Heart left ventricle (tissue), 16 donors: ENCODE data around the gene SLC26A11. TPM values are rescaled to one million over a fixed set of nuclear protein-coding genes. Genes with fewer than 3 reads are reported as not detected.
A peak's percentile ranks its signal among the peaks of the same experiment; 100 is the strongest.

Experiments
- ATAC-seq, 4 donors: fragments of 200-7000 bp; cut with Tn5 transposase; one replicate each; pipeline ENCODE4 v1.9.1; 2020 to 2022; ENCODE audit warnings: moderate library complexity in 4 of 4, mild to moderate bottlenecking in 3 of 4, moderate number of reproducible peaks in 1 of 4
- DNase-seq, 5 donors: peaks; one replicate each; pipeline ENCODE4 v3.0.0-alpha.2; 2020
- H3K27ac ChIP-seq, 12 donors: fragments of 200-600 bp; sonication (generic) in 4 of 12; one replicate each; pipeline versions ENCODE4 v1.5.0 to v1.8.0; 2016 to 2022; ENCODE audit warnings: mild to moderate bottlenecking in 2 of 12
- H3K27me3 ChIP-seq, 9 donors: fragments of 200-600 bp; sonication (generic) in 2 of 9; one replicate each; pipeline versions ENCODE4 v1.5.1 to v1.8.0; 2016 to 2022; ENCODE audit warnings: mild to moderate bottlenecking in 3 of 9
- H3K36me3 ChIP-seq, 9 donors: fragments of 200-600 bp; sonication (generic) in 2 of 9; one replicate each; pipeline versions ENCODE4 v1.5.0 to v1.8.0; 2018 to 2022; ENCODE audit warnings: mild to moderate bottlenecking in 2 of 9
- H3K4me1 ChIP-seq, 12 donors: fragments of 200-600 bp; sonication (generic) in 4 of 12; one replicate each; pipeline versions ENCODE4 v1.5.0 to v1.8.0; 2016 to 2022; ENCODE audit warnings: mild to moderate bottlenecking in 3 of 12
- H3K4me3 ChIP-seq, 12 donors: fragments of 200-600 bp; sonication (generic) in 4 of 12; one replicate each; pipeline versions ENCODE4 v1.5.0 to v1.8.0; 2017 to 2022; ENCODE audit warnings: mild to moderate bottlenecking in 9 of 12, moderate library complexity in 4 of 12
- H3K9me3 ChIP-seq, 12 donors: fragments of 200-600 bp; sonication (generic) in 4 of 12; one replicate each; pipeline versions ENCODE4 v1.5.0 to v1.8.0; 2016 to 2022; ENCODE audit warnings: mild to moderate bottlenecking in 1 of 12
- POLR2A ChIP-seq, 2 donors: fragments of 450-650 bp; IDR thresholded peaks; one replicate each; pipeline ENCODE4 v1.6.1; 2017; ENCODE audit warnings: antibody characterized with exemption in 2 of 2, mild to moderate bottlenecking in 2 of 2, moderate library complexity in 2 of 2
- WGBS, 4 donors: extraction: QIAGEN DNeasy Blood & Tissue Kit in 2 of 4; methylation state at CpG; one replicate each; pipeline versions ENCODE4 v1.1.5 to v1.1.7; 2013 to 2018; 5-methylcytosine and 5-hydroxymethylcytosine counted together
- intact Hi-C, 10 donors: fragments of 100-400 bp; cut with DNase I; formaldehyde crosslinking; loops; one replicate each; pipeline versions ENCODE4 v1.11.1 to v1.14.2; 2022
- polyA plus RNA-seq, 2 donors: library from polyadenylated mRNA; stranded (reverse); fragments of 200-250 nt; gene quantifications; one replicate each; pipeline ENCODE4 v1.2.3, GENCODE V29; 2013
- total RNA-seq, 9 donors: library from RNA; depleted of rRNA in 2 of 9; stranded (reverse); fragments of >200 nt in 2 of 9; fragmentation: NEBNext Ultra II Directional in 3 of 9; extraction: Animal tissue kit (Norgen Biotek cat#: 25700) in 3 of 9; gene quantifications; one replicate each; pipeline versions ENCODE4 v1.1.0 to v1.2.4, GENCODE V29; 2016 to 2023
- TF ChIP-seq, protein P1 (sequence below), 12 donors: fragments of 200-600 bp; sonication (generic) in 4 of 12; IDR thresholded peaks; one replicate each; pipeline versions ENCODE4 v1.5.0 to v1.8.0; 2018 to 2022; ENCODE audit warnings: antibody characterized with exemption in 12 of 12, mild to moderate bottlenecking in 5 of 12
- donor health status: ischemic (EF 13 %, LVEDD 7.1; RV severe dilation, severe dysfunction).
- donor health status: healthy with polysubstance abuse.
- donor health status: DM: no; HTN: yes; CAD: no.
- donor health status: DM: no; HTN: no; CAD: no.
- donor health status: ischemic (EF 25% LVEDD 6.9; RV normal size, moderate dysfunction).
- donor health status: ischemic (EF 25% LVEDD 5.7; RV mildly dilated, moderate dysfunction).
- donor health status: healthy.
- donor health status: DM: yes; HTN: yes; CAD: no.
- donor health status: ischemic (EF 35%, LVEDD 5.7; RV mildly dilated, moderate dysfunction).
- donor health status: nonischemic (EF 11% LVEDD 7.7; RV severe dilation, severe dysfunction).
- donor health status: DM: yes; HTN: yes; CAD: no.
- donor health status: PGD.
- donor health status: ischemic (EF 29% LVEDD 5.4; RV normal size, mild dysfunction).
- donor health status: nonischemic (EF 23%, LVEDD 6.1; RV moderate dilation, normal function).

Gene SLC26A11
- total and polyA plus RNA-seq, 11 donors, result 2.4 to 13.0 (median 4.1) TPM

DNA sequence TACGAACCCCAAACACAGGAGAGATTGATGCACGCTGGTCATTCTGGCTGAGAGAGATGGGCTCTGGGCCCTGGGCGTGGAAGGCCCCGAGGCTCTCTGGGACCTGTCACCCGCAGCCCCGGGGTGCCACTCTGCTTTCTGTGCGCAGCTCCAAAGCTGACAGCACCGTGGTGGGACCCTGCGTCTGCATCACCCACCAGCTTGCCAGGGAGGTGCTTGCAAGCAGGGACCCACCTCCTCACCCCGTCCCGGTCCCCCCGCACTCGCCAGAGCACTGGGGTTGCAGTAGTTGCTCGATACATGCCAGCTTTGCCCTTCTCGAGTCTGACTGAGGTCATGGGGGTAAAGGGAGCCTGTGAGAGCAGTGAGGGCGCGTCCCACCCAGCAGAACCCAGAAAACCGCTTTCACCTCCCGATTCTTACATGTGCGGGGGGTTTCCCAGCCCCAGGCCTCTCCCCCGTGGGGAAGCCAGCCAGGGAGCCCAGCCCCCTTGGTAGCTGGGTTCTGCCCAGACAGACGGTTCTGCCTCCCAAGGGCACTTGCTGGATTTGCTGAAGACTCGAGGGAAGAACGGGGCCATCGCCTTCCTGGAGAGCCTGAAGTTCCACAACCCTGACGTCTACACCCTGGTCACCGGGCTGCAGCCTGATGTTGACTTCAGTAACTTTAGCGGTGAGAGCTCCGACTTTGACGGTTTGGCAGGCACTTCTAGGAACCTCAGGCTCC lies 37.9 kb upstream of the SLC26A11 start:
- intact Hi-C loops, result no loop called here
- H3K4me1 ChIP-seq, result peaks cover 0 to 3% (median 0%) of the 10 kb centered on the region in 12 donors
- H3K27ac ChIP-seq, result no peak overlapping the region
- 87 to 91% (median 89%) methylated on average over 21 to 30 of the region's 30 CpGs for WGBS, 4 donors
- no peaks in the 10 kb centered on the region for H3K27me3 ChIP-seq
- H3K4me3 ChIP-seq, result no peak overlapping the region
- no peaks in the 10 kb centered on the region for H3K36me3 ChIP-seq
- no peak for TF ChIP-seq POLR2A (IDR thresholded peaks at IDR 0.05)
- TF ChIP-seq, protein P1, sequence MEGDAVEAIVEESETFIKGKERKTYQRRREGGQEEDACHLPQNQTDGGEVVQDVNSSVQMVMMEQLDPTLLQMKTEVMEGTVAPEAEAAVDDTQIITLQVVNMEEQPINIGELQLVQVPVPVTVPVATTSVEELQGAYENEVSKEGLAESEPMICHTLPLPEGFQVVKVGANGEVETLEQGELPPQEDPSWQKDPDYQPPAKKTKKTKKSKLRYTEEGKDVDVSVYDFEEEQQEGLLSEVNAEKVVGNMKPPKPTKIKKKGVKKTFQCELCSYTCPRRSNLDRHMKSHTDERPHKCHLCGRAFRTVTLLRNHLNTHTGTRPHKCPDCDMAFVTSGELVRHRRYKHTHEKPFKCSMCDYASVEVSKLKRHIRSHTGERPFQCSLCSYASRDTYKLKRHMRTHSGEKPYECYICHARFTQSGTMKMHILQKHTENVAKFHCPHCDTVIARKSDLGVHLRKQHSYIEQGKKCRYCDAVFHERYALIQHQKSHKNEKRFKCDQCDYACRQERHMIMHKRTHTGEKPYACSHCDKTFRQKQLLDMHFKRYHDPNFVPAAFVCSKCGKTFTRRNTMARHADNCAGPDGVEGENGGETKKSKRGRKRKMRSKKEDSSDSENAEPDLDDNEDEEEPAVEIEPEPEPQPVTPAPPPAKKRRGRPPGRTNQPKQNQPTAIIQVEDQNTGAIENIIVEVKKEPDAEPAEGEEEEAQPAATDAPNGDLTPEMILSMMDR (IDR thresholded peaks at IDR 0.05), result no peak
- DNase-seq (peak in 1 of 5 donors; percentile 40), ATAC-seq (no peak)
- no peaks in the 10 kb centered on the region for H3K9me3 ChIP-seq

- ATAC-seq, result no peak
- DNase-seq, result peak in 1 of 5 donors; percentile 4
- intact Hi-C loops, result no loop called here
- H3K27ac ChIP-seq, result no peak overlapping the region
- H3K4me3 ChIP-seq, result no peak overlapping the region
- H3K36me3 ChIP-seq, result no peaks in the 10 kb centered on the region
- peaks cover 0 to 8% (median 3%) of the 10 kb centered on the region in 12 donors for H3K4me1 ChIP-seq
- no peaks in the 10 kb centered on the region for H3K9me3 ChIP-seq
- TF ChIP-seq POLR2A (IDR thresholded peaks at IDR 0.05), result no peak
- TF ChIP-seq, protein P1 (IDR thresholded peaks at IDR 0.05), result no peak
- H3K27me3 ChIP-seq, result no peaks in the 10 kb centered on the region
- WGBS, 4 donors, result 90 to 95% (median 91%) methylated on average over 12 of the region's 12 CpGs
Measured at GRCh38 chr17:80182845-80183223, 37.4 kb upstream of the SLC26A11 start.

DNA sequence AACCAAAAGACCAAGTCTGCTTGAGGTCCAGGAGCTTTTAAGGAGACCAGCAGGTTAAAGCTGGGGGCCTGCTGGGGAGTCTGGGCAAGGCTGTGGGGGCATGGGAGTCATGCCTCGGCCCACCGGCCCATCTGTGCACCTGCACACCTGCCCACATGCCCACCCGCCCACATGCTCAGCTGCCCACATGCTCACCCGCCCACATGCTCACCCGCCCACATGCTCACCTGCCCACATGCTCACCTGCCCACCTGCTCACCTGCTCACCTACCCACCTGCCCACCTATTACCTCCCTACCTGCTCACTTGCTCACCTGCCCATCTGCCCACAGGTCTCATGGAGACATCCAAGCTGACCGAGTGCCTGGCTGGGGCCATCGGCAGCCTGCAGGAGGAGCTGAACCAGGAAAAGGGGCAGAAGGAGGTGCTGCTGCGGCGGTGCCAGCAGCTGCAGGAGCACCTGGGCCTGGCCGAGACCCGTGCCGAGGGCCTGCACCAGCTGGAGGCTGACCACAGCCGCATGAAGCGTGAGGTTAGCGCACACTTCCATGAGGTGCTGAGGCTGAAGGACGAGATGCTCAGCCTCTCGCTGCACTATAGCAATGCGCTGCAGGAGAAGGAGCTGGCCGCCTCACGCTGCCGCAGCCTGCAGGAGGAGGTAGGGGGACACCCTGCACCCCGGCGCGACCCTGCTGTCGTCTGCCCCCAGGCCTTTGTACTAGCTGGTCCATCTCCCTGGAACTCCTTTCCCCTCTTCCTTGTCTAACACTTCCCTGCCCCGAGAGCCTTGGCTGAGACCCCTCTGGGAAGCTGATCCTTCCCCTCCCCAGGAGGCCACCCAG lies 36.4 kb upstream of the SLC26A11 start:
- Histone ChIP-seq H3K36me3 (no peaks in the 10 kb centered on the region), H3K4me3 (no peak overlapping the region), H3K4me1 (peaks cover 0 to 14% (median 7%) of the 10 kb centered on the region in 12 donors), H3K27me3 (no peaks in the 10 kb centered on the region), H3K27ac (no peak overlapping the region), H3K9me3 (no peaks in the 10 kb centered on the region)
- TF ChIP-seq POLR2A (IDR thresholded peaks at IDR 0.05), result no peak
- TF ChIP-seq, protein P1 (IDR thresholded peaks at IDR 0.05), result no peak
- 81 to 90% (median 84%) methylated on average over 24 to 26 of the region's 26 CpGs for WGBS, 4 donors
- intact Hi-C loops, result no loop called here
- ATAC-seq (no peak), DNase-seq (no peak)

DNA sequence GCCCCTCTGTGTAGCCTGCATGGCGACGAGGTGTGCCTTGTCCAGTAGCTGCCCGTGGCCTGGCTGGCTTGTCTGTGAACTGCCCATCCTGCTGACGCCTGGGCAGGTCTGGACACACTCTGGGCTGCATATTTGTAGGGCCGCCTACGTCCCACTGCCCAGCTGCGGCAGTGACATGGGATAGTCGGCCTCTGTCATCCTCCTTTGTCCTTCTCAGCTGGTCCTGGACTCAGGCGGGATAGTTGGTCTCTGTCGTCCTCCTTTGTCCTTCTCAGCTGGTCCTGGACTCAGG lies 35.9 kb upstream of the SLC26A11 start:
- intact Hi-C loops, result no loop called here
- TF ChIP-seq POLR2A (IDR thresholded peaks at IDR 0.05), result no peak
- TF ChIP-seq, protein P1 (IDR thresholded peaks at IDR 0.05), result no peak
- Histone ChIP-seq H3K4me3 (no peak overlapping the region), H3K4me1 (peaks cover 0 to 14% (median 7%) of the 10 kb centered on the region in 12 donors), H3K9me3 (no peaks in the 10 kb centered on the region), H3K27me3 (no peaks in the 10 kb centered on the region), H3K27ac (no peak overlapping the region), H3K36me3 (no peaks in the 10 kb centered on the region)
- WGBS, 4 donors, result 74 to 86% (median 80%) methylated on average over 4 to 10 of the region's 10 CpGs
- ATAC-seq (no peak), DNase-seq (no peak)
